ENCODE measurements around the gene POLR2A. TPM values are rescaled to one million over a fixed set of nuclear protein-coding genes. Genes with fewer than 3 reads are reported as not detected.

Gene POLR2A
- total and polyA plus RNA-seq, 2 of the 13 experiments (the other 11 are each of a cell fraction or from before 2014, with no cell fraction given), result 17.8 to 18.3 TPM

DNA sequence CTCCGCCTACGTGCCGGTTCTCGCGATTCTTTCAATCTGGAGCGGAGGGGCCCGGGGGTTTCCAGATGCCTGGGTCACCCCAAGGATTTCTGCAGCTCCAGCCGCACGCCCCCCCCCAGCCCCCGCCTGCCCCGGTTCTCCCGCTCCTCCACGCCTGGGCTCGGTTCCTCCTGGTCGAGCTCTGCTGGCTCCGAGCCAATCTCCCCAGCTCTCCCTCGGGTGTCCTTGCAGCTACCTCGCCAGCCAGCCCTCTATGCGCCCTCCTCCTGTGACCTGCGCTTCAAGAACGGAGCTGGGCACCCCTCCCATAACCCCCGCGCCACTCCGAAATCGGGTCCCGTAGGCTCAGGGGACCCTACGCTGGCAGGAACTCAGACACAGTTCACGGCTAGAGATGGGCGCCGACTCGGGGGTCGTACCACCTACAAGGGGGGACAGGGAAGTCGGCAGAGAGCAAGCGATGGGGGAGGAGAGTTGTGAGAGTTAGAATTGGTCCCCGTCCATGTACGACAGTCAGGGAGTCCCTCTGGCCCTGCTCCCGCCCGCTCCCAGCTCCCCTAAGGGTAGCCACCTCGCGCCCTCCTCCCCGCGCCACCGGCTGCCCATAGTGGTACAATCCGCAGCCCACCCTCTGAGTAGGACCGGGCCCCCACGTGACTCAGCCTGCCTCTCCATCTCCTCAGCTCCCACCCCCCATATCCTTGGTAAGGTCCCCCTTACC lies 43.9 kb upstream of the POLR2A start (continued):
- no peak for TF ChIP-seq KDM1A (CRISPR knock-in tag; IDR thresholded peaks at IDR 0.05)
- TF ChIP-seq EED (CRISPR knock-in tag; IDR thresholded peaks at IDR 0.05), result 0 out of 2 replicates have a peak, but pooled peaks have one; percentile 33
- no peak for TF ChIP-seq ONECUT2 (CRISPR knock-in tag; IDR thresholded peaks at IDR 0.05)
- no peak for TF ChIP-seq ZNF496 (CRISPR knock-in tag; IDR thresholded peaks at IDR 0.05; ENCODE audit: insufficient replicate concordance)
- TF ChIP-seq AKAP8 (CRISPR knock-in tag; IDR thresholded peaks at IDR 0.05), result no peak; the same call in 1 of the 2 replicates
- TF ChIP-seq, protein P1, sequence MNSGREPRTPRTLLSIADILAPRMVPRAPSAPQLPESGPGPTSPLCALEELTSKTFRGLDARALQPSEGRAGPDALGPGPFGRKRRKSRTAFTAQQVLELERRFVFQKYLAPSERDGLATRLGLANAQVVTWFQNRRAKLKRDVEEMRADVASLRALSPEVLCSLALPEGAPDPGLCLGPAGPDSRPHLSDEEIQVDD (CRISPR knock-in tag; IDR thresholded peaks at IDR 0.05; ENCODE audit: borderline replicate concordance), result peak; percentile 25; the same call in 1 of the 2 replicates
- no peak for TF ChIP-seq GATA4 (IDR thresholded peaks at IDR 0.05; ENCODE audit: borderline replicate concordance, low read depth)
- TF ChIP-seq, protein P2, sequence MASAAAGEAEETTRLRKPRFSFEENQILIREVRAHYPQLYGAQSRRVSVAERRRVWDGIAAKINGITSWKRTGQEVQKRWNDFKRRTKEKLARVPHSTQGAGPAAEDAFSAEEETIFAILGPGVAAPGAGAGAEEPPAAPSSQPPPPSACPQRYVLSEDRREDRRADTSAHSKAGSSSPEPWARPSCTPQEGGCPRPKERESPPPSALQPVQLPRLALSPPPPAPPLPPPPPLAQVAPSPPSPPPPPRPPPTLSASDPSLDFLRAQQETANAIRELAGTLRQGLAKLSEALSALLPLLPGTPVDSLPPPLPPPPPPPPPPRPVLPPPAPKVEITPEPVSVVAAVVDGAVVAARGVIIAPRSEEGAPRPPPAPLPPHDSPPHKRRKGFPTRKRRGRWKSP (CRISPR knock-in tag; IDR thresholded peaks at IDR 0.05), result no peak
- TF ChIP-seq, protein P3, sequence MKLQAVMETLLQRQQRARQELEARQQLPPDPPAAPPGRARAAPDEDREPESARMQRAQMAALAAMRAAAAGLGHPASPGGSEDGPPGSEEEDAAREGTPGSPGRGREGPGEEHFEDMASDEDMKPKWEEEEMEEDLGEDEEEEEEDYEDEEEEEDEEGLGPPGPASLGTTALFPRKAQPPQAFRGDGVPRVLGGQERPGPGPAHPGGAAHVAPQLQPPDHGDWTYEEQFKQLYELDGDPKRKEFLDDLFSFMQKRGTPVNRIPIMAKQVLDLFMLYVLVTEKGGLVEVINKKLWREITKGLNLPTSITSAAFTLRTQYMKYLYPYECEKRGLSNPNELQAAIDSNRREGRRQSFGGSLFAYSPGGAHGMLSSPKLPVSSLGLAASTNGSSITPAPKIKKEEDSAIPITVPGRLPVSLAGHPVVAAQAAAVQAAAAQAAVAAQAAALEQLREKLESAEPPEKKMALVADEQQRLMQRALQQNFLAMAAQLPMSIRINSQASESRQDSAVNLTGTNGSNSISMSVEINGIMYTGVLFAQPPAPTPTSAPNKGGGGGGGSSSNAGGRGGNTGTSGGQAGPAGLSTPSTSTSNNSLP (IDR thresholded peaks at IDR 0.05; ENCODE audit: low read depth, low read length), result no peak
- no peak for TF ChIP-seq KLF6 (CRISPR knock-in tag; IDR thresholded peaks at IDR 0.05)
- TF ChIP-seq ZFP1 (CRISPR knock-in tag; IDR thresholded peaks at IDR 0.05), result no peak
- TF ChIP-seq ELF1 (CRISPR knock-in tag; IDR thresholded peaks at IDR 0.05), result no peak
- no peak for TF ChIP-seq ZNF224 (CRISPR knock-in tag; IDR thresholded peaks at IDR 0.05)
- TF ChIP-seq ZNF3 (CRISPR knock-in tag; IDR thresholded peaks at IDR 0.05), result no peak
- no peak for TF ChIP-seq CBFB (CRISPR knock-in tag; IDR thresholded peaks at IDR 0.05)
- no peak for TF ChIP-seq RARA (CRISPR knock-in tag; IDR thresholded peaks at IDR 0.05)
- TF ChIP-seq KDM2A (CRISPR knock-in tag; IDR thresholded peaks at IDR 0.05; ENCODE audit: borderline replicate concordance, low read depth), result peak; percentile 66
- no peak for TF ChIP-seq ZKSCAN5 (CRISPR knock-in tag; IDR thresholded peaks at IDR 0.05)
- TF ChIP-seq CBX5 (CRISPR knock-in tag; IDR thresholded peaks at IDR 0.05; ENCODE audit: borderline replicate concordance), result 0 out of 2 replicates have a peak, but pooled peaks have one; percentile 22
- TF ChIP-seq, protein P4, sequence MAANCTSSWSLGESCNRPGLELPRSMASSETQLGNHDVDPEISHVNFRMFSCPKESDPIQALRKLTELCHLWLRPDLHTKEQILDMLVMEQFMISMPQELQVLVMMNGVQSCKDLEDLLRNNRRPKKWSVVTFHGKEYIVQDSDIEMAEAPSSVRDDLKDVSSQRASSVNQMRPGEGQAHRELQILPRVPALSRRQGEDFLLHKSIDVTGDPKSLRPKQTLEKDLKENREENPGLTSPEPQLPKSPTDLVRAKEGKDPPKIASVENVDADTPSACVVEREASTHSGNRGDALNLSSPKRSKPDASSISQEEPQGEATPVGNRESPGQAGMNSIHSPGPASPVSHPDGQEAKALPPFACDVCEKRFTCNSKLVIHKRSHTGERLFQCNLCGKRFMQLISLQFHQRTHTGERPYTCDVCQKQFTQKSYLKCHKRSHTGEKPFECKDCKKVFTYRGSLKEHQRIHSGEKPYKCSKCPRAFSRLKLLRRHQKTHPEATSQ (CRISPR knock-in tag; IDR thresholded peaks at IDR 0.05; ENCODE audit: borderline replicate concordance), result no peak
- TF ChIP-seq, protein P5, sequence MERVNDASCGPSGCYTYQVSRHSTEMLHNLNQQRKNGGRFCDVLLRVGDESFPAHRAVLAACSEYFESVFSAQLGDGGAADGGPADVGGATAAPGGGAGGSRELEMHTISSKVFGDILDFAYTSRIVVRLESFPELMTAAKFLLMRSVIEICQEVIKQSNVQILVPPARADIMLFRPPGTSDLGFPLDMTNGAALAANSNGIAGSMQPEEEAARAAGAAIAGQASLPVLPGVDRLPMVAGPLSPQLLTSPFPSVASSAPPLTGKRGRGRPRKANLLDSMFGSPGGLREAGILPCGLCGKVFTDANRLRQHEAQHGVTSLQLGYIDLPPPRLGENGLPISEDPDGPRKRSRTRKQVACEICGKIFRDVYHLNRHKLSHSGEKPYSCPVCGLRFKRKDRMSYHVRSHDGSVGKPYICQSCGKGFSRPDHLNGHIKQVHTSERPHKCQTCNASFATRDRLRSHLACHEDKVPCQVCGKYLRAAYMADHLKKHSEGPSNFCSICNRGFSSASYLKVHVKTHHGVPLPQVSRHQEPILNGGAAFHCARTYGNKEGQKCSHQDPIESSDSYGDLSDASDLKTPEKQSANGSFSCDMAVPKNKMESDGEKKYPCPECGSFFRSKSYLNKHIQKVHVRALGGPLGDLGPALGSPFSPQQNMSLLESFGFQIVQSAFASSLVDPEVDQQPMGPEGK (CRISPR knock-in tag; IDR thresholded peaks at IDR 0.05), result no peak
- no peak for TF ChIP-seq REPIN1 (CRISPR knock-in tag; IDR thresholded peaks at IDR 0.05; ENCODE audit: borderline replicate concordance, low read depth)
- TF ChIP-seq ZNF230 (CRISPR knock-in tag; IDR thresholded peaks at IDR 0.05), result no peak
- TF ChIP-seq JUN (CRISPR knock-in tag; IDR thresholded peaks at IDR 0.05), result no peak

Data from HepG2 (cell line).